ENCODE data around the gene CFTR. TPM values are rescaled to one million over a fixed set of nuclear protein-coding genes. Genes with fewer than 3 reads are reported as not detected.

CFTR gene
- total RNA-seq, 1 donor from 2014 or later = 95.2 TPM

GRCh38 chr7:117587931-117588330 is 108.1 kb downstream of the CFTR start:
- no peak for DNase-seq (ENCODE audit: low spot score)

GRCh38 chr7:117588352-117588794 is 108.5 kb downstream of the CFTR start:
- DNase-seq (ENCODE audit: low spot score) = no peak

- DNase-seq (ENCODE audit: low spot score) = no peak
Measured at GRCh38 chr7:117590191-117590590, 110.4 kb downstream of the CFTR start.

GRCh38 chr7:117592011-117592635 is 112.3 kb downstream of the CFTR start:
- no peak for DNase-seq (ENCODE audit: low spot score)

GRCh38 chr7:117596134-117596533 is 116.3 kb downstream of the CFTR start:
- DNase-seq (ENCODE audit: low spot score) = no peak

- no peak for DNase-seq (ENCODE audit: low spot score)
Measured at GRCh38 chr7:117597755-117598154, 117.9 kb downstream of the CFTR start.

- no peak for DNase-seq (ENCODE audit: low spot score)
Measured at GRCh38 chr7:117600911-117601310, 121.1 kb downstream of the CFTR start.

GRCh38 chr7:117603627-117604026 is 123.8 kb downstream of the CFTR start:
- no peak for DNase-seq (ENCODE audit: low spot score)

- peak; percentile 39 for DNase-seq (ENCODE audit: low spot score)
Measured at GRCh38 chr7:117605712-117606111, 125.9 kb downstream of the CFTR start.

- no peak for DNase-seq (ENCODE audit: low spot score)
Measured at GRCh38 chr7:117606132-117606531, 126.3 kb downstream of the CFTR start.

- DNase-seq (ENCODE audit: low spot score) = no peak
Measured at GRCh38 chr7:117610396-117610795, 130.6 kb downstream of the CFTR start.

GRCh38 chr7:117612637-117613036 is 132.8 kb downstream of the CFTR start:
- DNase-seq (ENCODE audit: low spot score) = no peak

GRCh38 chr7:117616694-117617093 is 136.9 kb downstream of the CFTR start:
- DNase-seq (ENCODE audit: low spot score) = no peak

- no peak for DNase-seq (ENCODE audit: low spot score)
Measured at GRCh38 chr7:117619681-117620080, 139.9 kb downstream of the CFTR start.

GRCh38 chr7:117621075-117621618 is 141.3 kb downstream of the CFTR start:
- no peak for DNase-seq (ENCODE audit: low spot score)

GRCh38 chr7:117623606-117624005 is 143.8 kb downstream of the CFTR start:
- no peak for DNase-seq (ENCODE audit: low spot score)

- DNase-seq (ENCODE audit: low spot score) = no peak
Measured at GRCh38 chr7:117630501-117630900, 150.7 kb downstream of the CFTR start.

- no peak for DNase-seq (ENCODE audit: low spot score)
Measured at GRCh38 chr7:117630907-117631564, 151.2 kb downstream of the CFTR start.

GRCh38 chr7:117631652-117632051 is 151.8 kb downstream of the CFTR start:
- DNase-seq (ENCODE audit: low spot score) = no peak

- DNase-seq (ENCODE audit: low spot score) = no peak
Measured at GRCh38 chr7:117637937-117638336, 158.1 kb downstream of the CFTR start.

- no peak for DNase-seq (ENCODE audit: low spot score)
Measured at GRCh38 chr7:117639966-117640365, 160.1 kb downstream of the CFTR start.

- DNase-seq (ENCODE audit: low spot score) = no peak
Measured at GRCh38 chr7:117640465-117640864, 160.6 kb downstream of the CFTR start.

- DNase-seq (ENCODE audit: low spot score) = no peak
Measured at GRCh38 chr7:117645481-117646165, 165.8 kb downstream of the CFTR start.
